Upper lobe of left lung (tissue), 6 donors: ENCODE results near the gene ATP2C1. TPM values are rescaled to one million over a fixed set of nuclear protein-coding genes. Genes with fewer than 3 reads are reported as not detected.

Experiments used
- ATAC-seq, 2 donors: fragments of 200-7000 bp; cut with Tn5 transposase; one replicate each; pipeline ENCODE4 v1.9.1; 2022; ENCODE audit warnings: mild to moderate bottlenecking in 2 of 2, moderate library complexity in 2 of 2; ENCODE audit not compliant: low FRiP score in 2 of 2
- DNase-seq, 2 donors: peaks; one replicate each; pipeline ENCODE4 v3.0.0-alpha.2; 2019 to 2020
- H3K27ac ChIP-seq, 4 donors: fragments of 200-600 bp; sonication (generic); one replicate each; pipeline ENCODE4 v1.5.1; 2016 to 2019
- H3K27me3 ChIP-seq, 4 donors: fragments of 200-600 bp; sonication (generic); one replicate each; pipeline ENCODE4 v1.5.1; 2017 to 2019
- H3K36me3 ChIP-seq, 4 donors: fragments of 200-600 bp; sonication (generic); one replicate each; pipeline ENCODE4 v1.5.1; 2016 to 2019
- H3K4me1 ChIP-seq, 4 donors: fragments of 200-600 bp; sonication (generic); one replicate each; pipeline ENCODE4 v1.5.1; 2018 to 2019
- H3K4me3 ChIP-seq, 4 donors: fragments of 200-600 bp; sonication (generic); one replicate each; pipeline ENCODE4 v1.5.1; 2017 to 2019; ENCODE audit warnings: mild to moderate bottlenecking in 2 of 4, moderate library complexity in 1 of 4
- H3K9me3 ChIP-seq, 4 donors: fragments of 200-600 bp; sonication (generic); one replicate each; pipeline ENCODE4 v1.5.1; 2018 to 2019
- CTCF ChIP-seq, 6 experiments: fragments of 450-650 bp in 4 of 6; fragments of 200-600 bp in 2 of 6; sonication (generic) in 2 of 6; IDR thresholded peaks; one replicate each; pipeline ENCODE4 v1.5.1; 2016 to 2019; ENCODE audit warnings: antibody characterized with exemption in 6 of 6
- EP300 ChIP-seq, 4 donors: sonication (generic); formaldehyde crosslinking; IDR thresholded peaks; one replicate each; pipeline ENCODE4 v1.5.1; 2017; ENCODE audit warnings: antibody characterized with exemption in 4 of 4, control low read depth in 2 of 4
- POLR2A ChIP-seq, 4 donors: fragments of 450-650 bp; IDR thresholded peaks; one replicate each; pipeline ENCODE4 v1.5.1; 2016 to 2017; ENCODE audit warnings: antibody characterized with exemption in 4 of 4, mild to moderate bottlenecking in 2 of 4
- POLR2AphosphoS5 ChIP-seq, 2 donors: sonication (generic); formaldehyde crosslinking; IDR thresholded peaks; one replicate each; pipeline ENCODE4 v1.5.1; 2017; ENCODE audit warnings: antibody characterized with exemption in 2 of 2
- WGBS, 2 donors: methylation state at CpG; one replicate each; pipeline ENCODE4 v1.1.5; 2017 to 2018; 5-methylcytosine and 5-hydroxymethylcytosine counted together
- total RNA-seq, 6 donors: library from RNA; depleted of rRNA in 4 of 6; stranded (reverse); fragments of >200 nt in 4 of 6; gene quantifications; one replicate each; pipeline versions ENCODE4 v1.1.0 to v1.2.1, GENCODE V29; 2016 to 2021
- donor health status: DM: no; HTN: no; CAD: no; lungs with moderate emphysema.
- donor health status: DM: no; HTN: yes; CAD: no; lungs with severe emphysema.

ATP2C1 gene
- total RNA-seq, 6 donors from 2014 or later, result 50.3 to 131 (median 114) TPM

GRCh38 chr3:130941793-130942192 is 47.9 kb downstream of the ATP2C1 start:
- DNase-seq (no peak), ATAC-seq (no peak)
- no peaks in the 10 kb centered on the region for H3K27me3 ChIP-seq
- no peaks in the 10 kb centered on the region for H3K4me1 ChIP-seq
- H3K4me3 ChIP-seq, result no peak overlapping the region
- no peaks in the 10 kb centered on the region for H3K9me3 ChIP-seq
- no peak for TF ChIP-seq EP300 (IDR thresholded peaks at IDR 0.05)
- H3K27ac ChIP-seq, result no peak overlapping the region
- peaks cover 3 to 65% (median 24%) of the 10 kb centered on the region in 4 donors for H3K36me3 ChIP-seq

GRCh38 chr3:130946882-130947281 is 53.0 kb downstream of the ATP2C1 start:
- ATAC-seq (no peak), DNase-seq (no peak)
- no peaks in the 10 kb centered on the region for H3K4me1 ChIP-seq
- no peaks in the 10 kb centered on the region for H3K9me3 ChIP-seq
- no peak for TF ChIP-seq EP300 (IDR thresholded peaks at IDR 0.05)
- TF ChIP-seq POLR2AphosphoS5 (IDR thresholded peaks at IDR 0.05), result no peak
- TF ChIP-seq POLR2A (IDR thresholded peaks at IDR 0.05), result no peak
- TF ChIP-seq CTCF (IDR thresholded peaks at IDR 0.05), result no peak
- H3K27me3 ChIP-seq, result no peaks in the 10 kb centered on the region
- H3K27ac ChIP-seq, result no peak overlapping the region
- peaks cover 7 to 77% (median 19%) of the 10 kb centered on the region in 4 donors for H3K36me3 ChIP-seq
- H3K4me3 ChIP-seq, result no peak overlapping the region
- 94 to 95% methylated on average over 3 of the region's 3 CpGs for WGBS, 2 donors

GRCh38 chr3:130948001-130948773 is 54.3 kb downstream of the ATP2C1 start:
- no peak for TF ChIP-seq CTCF (IDR thresholded peaks at IDR 0.05)
- TF ChIP-seq POLR2AphosphoS5 (IDR thresholded peaks at IDR 0.05), result no peak
- no peak for TF ChIP-seq POLR2A (IDR thresholded peaks at IDR 0.05)
- TF ChIP-seq EP300 (IDR thresholded peaks at IDR 0.05), result no peak
- H3K9me3 ChIP-seq, result no peaks in the 10 kb centered on the region
- H3K4me1 ChIP-seq, result no peaks in the 10 kb centered on the region
- 98 to 100% methylated on average over 2 of the region's 2 CpGs for WGBS, 2 donors
- no peaks in the 10 kb centered on the region for H3K27me3 ChIP-seq
- H3K27ac ChIP-seq, result no peak overlapping the region
- ATAC-seq (no peak), DNase-seq (no peak)
- H3K4me3 ChIP-seq, result no peak overlapping the region
- H3K36me3 ChIP-seq, result peaks cover 4 to 71% (median 11%) of the 10 kb centered on the region in 4 donors

- no peak for TF ChIP-seq CTCF (IDR thresholded peaks at IDR 0.05)
- no peak for TF ChIP-seq POLR2A (IDR thresholded peaks at IDR 0.05)
- TF ChIP-seq EP300 (IDR thresholded peaks at IDR 0.05), result no peak
- no peak for TF ChIP-seq POLR2AphosphoS5 (IDR thresholded peaks at IDR 0.05)
These were observed 55.0 kb downstream of the ATP2C1 start for GRCh38 chr3:130948929-130949328.

DNA sequence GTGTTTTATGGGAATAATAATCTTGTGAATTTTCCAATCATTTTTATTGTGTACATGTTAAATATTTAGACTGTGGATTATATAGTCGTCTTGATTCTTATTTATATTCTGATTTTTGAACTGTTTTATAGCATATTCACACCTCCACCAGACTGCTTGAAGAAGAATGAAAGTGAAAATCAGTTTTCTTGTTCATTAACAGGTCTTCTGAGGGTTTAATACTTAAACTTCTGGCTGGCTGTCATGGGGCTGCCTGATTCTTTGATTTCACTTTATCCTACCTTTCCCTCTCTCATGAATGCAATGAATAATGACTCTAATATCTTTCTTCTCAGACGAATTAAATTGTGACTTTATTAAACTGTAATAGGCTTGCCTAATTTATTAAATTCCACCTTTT is 56.2 kb downstream of the ATP2C1 start:
- no peak overlapping the region for H3K27ac ChIP-seq
- H3K27me3 ChIP-seq, result no peaks in the 10 kb centered on the region
- no peak for TF ChIP-seq CTCF (IDR thresholded peaks at IDR 0.05)
- TF ChIP-seq POLR2AphosphoS5 (IDR thresholded peaks at IDR 0.05), result no peak
- no peak for TF ChIP-seq EP300 (IDR thresholded peaks at IDR 0.05)
- no peak for TF ChIP-seq POLR2A (IDR thresholded peaks at IDR 0.05)
- no peak overlapping the region for H3K4me3 ChIP-seq
- no peaks in the 10 kb centered on the region for H3K9me3 ChIP-seq
- peaks cover 7 to 71% (median 17%) of the 10 kb centered on the region in 4 donors for H3K36me3 ChIP-seq
- 65 to 77% methylated on average over 2 of the region's 2 CpGs for WGBS, 2 donors
- H3K4me1 ChIP-seq, result no peaks in the 10 kb centered on the region
- ATAC-seq, result no peak
- DNase-seq, result no peak

More at GRCh38 chr3:130948929-130949328, 55.0 kb downstream of the ATP2C1 start:
- peaks cover 7 to 71% (median 10%) of the 10 kb centered on the region in 4 donors for H3K36me3 ChIP-seq
- H3K4me1 ChIP-seq, result no peaks in the 10 kb centered on the region
- DNase-seq, result no peak
- H3K9me3 ChIP-seq, result no peaks in the 10 kb centered on the region
- no peak overlapping the region for H3K27ac ChIP-seq
- 72 to 84% methylated on average over 3 of the region's 3 CpGs for WGBS, 2 donors
- H3K4me3 ChIP-seq, result no peak overlapping the region
- no peaks in the 10 kb centered on the region for H3K27me3 ChIP-seq
- no peak for ATAC-seq
